ENCODE data around the gene ANXA6.

ANXA6 gene

GRCh38 chr5:151065609-151066008 is 92.0 kb downstream of the ANXA6 start:
- H3K4me3 ChIP-seq (replicated peaks; ENCODE audit: low read depth, low read length): no peak overlapping the region
- no peak for DNase-seq (ENCODE audit: extremely low read depth, low read depth)
- TF ChIP-seq CTCF (IDR thresholded peaks at IDR 0.05; ENCODE audit: low read depth, low read length, missing control alignments): no peak

GRCh38 chr5:151064916-151065499 is 92.6 kb downstream of the ANXA6 start:
- DNase-seq (ENCODE audit: extremely low read depth, low read depth): no peak
- TF ChIP-seq CTCF (IDR thresholded peaks at IDR 0.05; ENCODE audit: low read depth, low read length, missing control alignments): no peak
- H3K4me3 ChIP-seq (replicated peaks; ENCODE audit: low read depth, low read length): no peak overlapping the region

- no peak for TF ChIP-seq CTCF (IDR thresholded peaks at IDR 0.05; ENCODE audit: low read depth, low read length, missing control alignments)
- no peak overlapping the region for H3K4me3 ChIP-seq (replicated peaks; ENCODE audit: low read depth, low read length)
- no peak for DNase-seq (ENCODE audit: extremely low read depth, low read depth)
These were observed 94.2 kb downstream of the ANXA6 start for GRCh38 chr5:151063142-151063989.

- H3K4me3 ChIP-seq (replicated peaks; ENCODE audit: low read depth, low read length): no peak overlapping the region
- no peak for TF ChIP-seq CTCF (IDR thresholded peaks at IDR 0.05; ENCODE audit: low read depth, low read length, missing control alignments)
- DNase-seq (ENCODE audit: extremely low read depth, low read depth): no peak
These were observed 95.0 kb downstream of the ANXA6 start for GRCh38 chr5:151062405-151063141.

GRCh38 chr5:151060742-151061141 is 96.8 kb downstream of the ANXA6 start:
- no peak for DNase-seq (ENCODE audit: extremely low read depth, low read depth)
- H3K4me3 ChIP-seq (replicated peaks; ENCODE audit: low read depth, low read length): no peak overlapping the region
- no peak for TF ChIP-seq CTCF (IDR thresholded peaks at IDR 0.05; ENCODE audit: low read depth, low read length, missing control alignments)

GRCh38 chr5:151058891-151059489 is 98.6 kb downstream of the ANXA6 start:
- DNase-seq (ENCODE audit: extremely low read depth, low read depth): no peak
- TF ChIP-seq CTCF (IDR thresholded peaks at IDR 0.05; ENCODE audit: low read depth, low read length, missing control alignments): no peak
- no peak overlapping the region for H3K4me3 ChIP-seq (replicated peaks; ENCODE audit: low read depth, low read length)
